Calu3 (cell line): ENCODE data around the gene WDR37. TPM values are rescaled to one million over a fixed set of nuclear protein-coding genes. Genes with fewer than 3 reads are reported as not detected.
A peak's percentile ranks its signal among the peaks of the same experiment; 100 is the strongest.
"Not testable (repeated sequence)": the region's sequence is repeated elsewhere in the genome, so short reads cannot be mapped to it uniquely, and the experiment has no call there.

Experiments
- BruUV-seq: library from RNA; stranded (reverse); fragments of 400-500 nt; replicated peaks from 2 replicates; lab custom pipeline; 2021; lab: Mats Ljungman, UMichigan
- CTCF ChIA-PET: fragments of 300-600 bp; sonication (Branson Sonifier 250); formaldehyde crosslinking; loops from one replicate; lab custom pipeline; 2022; ENCODE audit warnings: antibody characterized with exemption; lab: Charles Lee
- DNase-seq: peaks from one replicate; pipeline ENCODE4 v3.0.0; 2022
- H3K27ac Mint-ChIP-seq: one replicate; pipeline ENCODE4 v1.8.0; 2022; ENCODE audit warnings: mixed read lengths; ENCODE audit not compliant: unreplicated experiment
- H3K27me3 Mint-ChIP-seq: one replicate; pipeline ENCODE4 v1.8.0; 2022; ENCODE audit warnings: mixed read lengths; ENCODE audit not compliant: unreplicated experiment
- H3K36me3 Mint-ChIP-seq: one replicate; pipeline ENCODE4 v1.8.0; 2022; ENCODE audit warnings: mild to moderate bottlenecking, moderate library complexity, mixed read lengths; ENCODE audit not compliant: insufficient read depth, unreplicated experiment
- H3K4me1 Mint-ChIP-seq: one replicate; pipeline ENCODE4 v1.8.0; 2022; ENCODE audit warnings: mild to moderate bottlenecking, low read depth, mixed read lengths; ENCODE audit not compliant: unreplicated experiment
- H3K4me3 Mint-ChIP-seq: one replicate; pipeline ENCODE4 v1.8.0; 2022; ENCODE audit warnings: mild to moderate bottlenecking, low read depth, moderate library complexity, mixed read lengths; ENCODE audit not compliant: unreplicated experiment
- H3K9me3 Mint-ChIP-seq: one replicate; pipeline ENCODE4 v1.8.0; 2022; ENCODE audit warnings: low read depth, mixed read lengths; ENCODE audit not compliant: unreplicated experiment
- intact Hi-C: fragments of 100-400 bp; cut with micrococcal nuclease; formaldehyde crosslinking; loops from one replicate; pipeline ENCODE4 v1.10.0; 2022; ENCODE audit not compliant: unreplicated experiment
- total RNA-seq: library from RNA; stranded (reverse); gene quantifications from 2 replicates; pipeline ENCODE4 v1.2.3, GENCODE V29; 2022
- TF ChIP-seq, protein P1 (sequence below): fragments of 200-600 bp; IDR thresholded peaks from one replicate; pipeline ENCODE4 v1.8.0; 2022; ENCODE audit warnings: antibody characterized with exemption; ENCODE audit not compliant: unreplicated experiment

WDR37 gene
- total RNA-seq, 1 experiment from 2014 or later = 17.8 TPM

DNA sequence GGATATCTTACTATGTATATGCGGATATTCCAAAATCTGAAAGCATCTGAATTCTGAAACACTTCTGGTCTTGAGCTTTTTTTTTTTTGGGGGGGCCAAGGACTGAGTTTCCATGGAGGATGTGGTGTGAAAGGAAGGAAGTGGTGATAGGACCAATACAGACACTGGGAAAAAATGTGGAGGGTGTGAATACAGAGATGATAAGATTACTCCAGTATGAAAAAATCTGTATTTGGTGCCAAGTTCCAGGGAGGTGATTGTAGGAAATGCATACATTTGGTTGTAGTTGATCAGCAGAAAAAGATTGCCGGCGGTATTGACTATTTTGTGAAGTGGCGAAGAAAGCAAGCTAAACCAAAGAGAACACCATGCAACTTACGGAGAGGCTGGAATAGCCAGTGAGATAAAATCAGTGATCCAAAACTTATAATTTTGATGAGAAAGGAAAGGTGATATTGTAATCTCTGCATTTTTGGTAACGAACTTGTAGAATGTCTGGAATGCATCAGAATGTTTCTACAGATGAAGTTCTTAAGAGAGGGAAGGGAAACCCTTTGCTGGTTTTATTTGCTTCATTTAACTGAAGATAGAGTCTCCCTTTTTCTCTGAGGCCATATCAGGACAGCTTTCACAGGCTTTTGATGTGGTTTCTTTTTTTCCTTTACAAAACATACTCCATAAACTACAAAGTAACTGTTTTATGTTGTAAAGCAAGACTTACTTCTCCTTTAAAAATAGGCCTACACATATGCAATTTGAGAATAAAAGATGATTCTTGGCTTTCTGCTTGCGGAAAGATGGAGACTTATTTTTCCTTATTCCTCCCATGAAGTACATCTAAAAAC lies 6.0 kb downstream of the WDR37 start:
- peaks cover 25% of the 10 kb centered on the region for H3K36me3 Mint-ChIP-seq
- CTCF ChIA-PET = no interaction called here
- no TSS peak for BruUV-seq
- H3K27me3 Mint-ChIP-seq = no peaks in the 10 kb centered on the region
- DNase-seq = no peak
- H3K4me3 Mint-ChIP-seq = no peak overlapping the region
- TF ChIP-seq, protein P1, sequence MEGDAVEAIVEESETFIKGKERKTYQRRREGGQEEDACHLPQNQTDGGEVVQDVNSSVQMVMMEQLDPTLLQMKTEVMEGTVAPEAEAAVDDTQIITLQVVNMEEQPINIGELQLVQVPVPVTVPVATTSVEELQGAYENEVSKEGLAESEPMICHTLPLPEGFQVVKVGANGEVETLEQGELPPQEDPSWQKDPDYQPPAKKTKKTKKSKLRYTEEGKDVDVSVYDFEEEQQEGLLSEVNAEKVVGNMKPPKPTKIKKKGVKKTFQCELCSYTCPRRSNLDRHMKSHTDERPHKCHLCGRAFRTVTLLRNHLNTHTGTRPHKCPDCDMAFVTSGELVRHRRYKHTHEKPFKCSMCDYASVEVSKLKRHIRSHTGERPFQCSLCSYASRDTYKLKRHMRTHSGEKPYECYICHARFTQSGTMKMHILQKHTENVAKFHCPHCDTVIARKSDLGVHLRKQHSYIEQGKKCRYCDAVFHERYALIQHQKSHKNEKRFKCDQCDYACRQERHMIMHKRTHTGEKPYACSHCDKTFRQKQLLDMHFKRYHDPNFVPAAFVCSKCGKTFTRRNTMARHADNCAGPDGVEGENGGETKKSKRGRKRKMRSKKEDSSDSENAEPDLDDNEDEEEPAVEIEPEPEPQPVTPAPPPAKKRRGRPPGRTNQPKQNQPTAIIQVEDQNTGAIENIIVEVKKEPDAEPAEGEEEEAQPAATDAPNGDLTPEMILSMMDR = no peak
- intact Hi-C loops = no loop called here
- peak overlapping the region; percentile 43 for H3K27ac Mint-ChIP-seq
- H3K4me1 Mint-ChIP-seq = peaks cover 40% of the 10 kb centered on the region
- H3K9me3 Mint-ChIP-seq = no peaks in the 10 kb centered on the region

DNA sequence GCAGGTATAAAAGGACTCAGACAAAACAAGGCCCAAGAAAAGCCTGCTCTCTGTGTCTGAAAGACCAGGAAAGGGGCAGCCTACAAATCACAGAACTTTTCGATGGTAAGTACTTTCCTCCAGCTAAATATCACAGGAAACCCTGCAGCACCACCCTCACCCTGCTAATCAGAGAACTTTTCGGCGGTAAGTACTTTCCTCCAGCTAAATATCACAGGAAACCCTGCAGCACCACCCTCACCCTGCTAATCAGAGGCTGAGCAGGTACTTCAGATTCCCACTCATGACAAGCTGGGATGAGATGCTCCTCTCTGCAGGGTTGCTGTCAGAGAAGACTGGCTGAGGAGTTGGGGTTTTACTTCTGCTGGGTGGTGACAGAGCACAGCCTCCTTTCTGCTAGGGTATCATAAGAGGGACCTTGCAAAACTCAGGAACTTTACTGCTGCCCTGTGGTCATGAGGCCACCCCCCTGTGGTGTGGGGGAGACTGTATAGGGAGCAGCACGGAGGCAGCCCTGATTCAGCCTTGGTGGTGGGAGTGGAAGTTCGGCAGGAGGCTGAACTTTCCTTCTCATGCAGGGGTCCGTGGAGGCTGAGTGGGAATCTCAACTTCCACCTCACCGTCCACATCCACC lies 7.2 kb downstream of the WDR37 start:
- Mint-ChIP-seq H3K27ac (no peak overlapping the region), H3K4me1 (peaks cover 31% of the 10 kb centered on the region)
- no TSS peak for BruUV-seq

DNA sequence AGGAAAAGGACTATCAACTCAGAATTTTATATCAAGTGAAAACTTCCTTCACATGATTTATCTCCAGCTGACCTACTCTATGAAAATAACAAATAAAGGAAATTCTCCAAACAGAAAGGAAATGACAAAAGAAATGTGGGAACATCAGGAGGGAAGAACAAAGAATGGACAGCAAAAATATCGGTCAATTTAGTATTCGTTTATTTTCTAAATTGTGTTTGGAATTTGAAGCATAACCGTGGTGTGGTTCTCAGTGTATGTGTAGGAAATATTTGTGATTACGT lies 8.7 kb downstream of the WDR37 start:
- H3K4me3 Mint-ChIP-seq = no peak overlapping the region
- BruUV-seq = no TSS peak
- intact Hi-C loops = no loop called here

More for the DNA sequence above, 7.2 kb downstream of the WDR37 start:
- peaks cover 21% of the 10 kb centered on the region for H3K36me3 Mint-ChIP-seq
- H3K27me3 Mint-ChIP-seq = no peaks in the 10 kb centered on the region
- DNase-seq = no peak
- CTCF ChIA-PET = no interaction called here
- intact Hi-C loops = no loop called here
- H3K4me3 Mint-ChIP-seq = no peak overlapping the region
- H3K9me3 Mint-ChIP-seq = no peaks in the 10 kb centered on the region
- TF ChIP-seq, protein P1 = no peak

DNA sequence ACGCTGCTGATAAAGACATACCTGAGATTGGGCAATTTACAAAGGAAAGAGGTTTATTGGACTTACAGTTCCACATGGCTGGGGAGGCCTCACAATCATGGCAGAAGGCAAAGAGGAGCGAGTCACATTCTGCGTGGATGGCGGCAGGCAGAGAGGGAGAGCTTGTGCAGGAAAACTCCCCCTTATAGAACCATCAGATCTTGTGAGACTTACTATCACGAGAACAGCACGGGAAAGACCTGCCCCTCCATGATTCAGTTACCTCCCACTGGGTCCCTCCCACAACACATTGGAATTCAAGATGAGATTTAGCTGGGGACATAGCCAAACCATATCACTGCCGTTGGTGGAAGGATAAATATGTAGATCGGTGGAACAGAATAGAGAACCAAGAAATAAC lies 10.5 kb downstream of the WDR37 start:
- H3K4me3 Mint-ChIP-seq, H3K27ac Mint-ChIP-seq, intact Hi-C loops, BruUV-seq, CTCF ChIA-PET, H3K27me3 Mint-ChIP-seq, H3K9me3 Mint-ChIP-seq, DNase-seq: not testable (repeated sequence)
- peaks cover 20% of the 10 kb centered on the region for H3K36me3 Mint-ChIP-seq
- H3K4me1 Mint-ChIP-seq = peaks cover 43% of the 10 kb centered on the region

More for the DNA sequence above, 8.7 kb downstream of the WDR37 start:
- CTCF ChIA-PET = interaction anchor here (0.9 kb wide), 1 partner anchor 304 kb away, joined by 3 read pairs; no protein-coding TSS in a partner anchor
- TF ChIP-seq, protein P1 = no peak
- Mint-ChIP-seq H3K27me3 (no peaks in the 10 kb centered on the region), H3K9me3 (no peaks in the 10 kb centered on the region), H3K27ac (no peak overlapping the region), H3K36me3 (peaks cover 20% of the 10 kb centered on the region), H3K4me1 (peaks cover 44% of the 10 kb centered on the region)
- no peak for DNase-seq
